MM.1S (cell line): ENCODE data around the gene GPATCH4.
A peak's percentile ranks its signal among the peaks of the same experiment; 100 is the strongest.

Experiments
- EZH2 ChIP-seq: fragments of 300-600 bp; sonication (generic); optimal IDR thresholded peaks from 2 replicates; pipeline ENCODE3; 2017; ENCODE audit warnings: low read depth, mild to moderate bottlenecking, antibody characterized with exemption, low read length, mixed read lengths
- TF ChIP-seq, protein P1 (sequence below): fragments of 300-600 bp; sonication (generic); IDR thresholded peaks from 2 replicates; pipeline ENCODE4 v1.5.1; 2016; ENCODE audit warnings: antibody characterized with exemption, low read length, mixed read lengths

DNA sequence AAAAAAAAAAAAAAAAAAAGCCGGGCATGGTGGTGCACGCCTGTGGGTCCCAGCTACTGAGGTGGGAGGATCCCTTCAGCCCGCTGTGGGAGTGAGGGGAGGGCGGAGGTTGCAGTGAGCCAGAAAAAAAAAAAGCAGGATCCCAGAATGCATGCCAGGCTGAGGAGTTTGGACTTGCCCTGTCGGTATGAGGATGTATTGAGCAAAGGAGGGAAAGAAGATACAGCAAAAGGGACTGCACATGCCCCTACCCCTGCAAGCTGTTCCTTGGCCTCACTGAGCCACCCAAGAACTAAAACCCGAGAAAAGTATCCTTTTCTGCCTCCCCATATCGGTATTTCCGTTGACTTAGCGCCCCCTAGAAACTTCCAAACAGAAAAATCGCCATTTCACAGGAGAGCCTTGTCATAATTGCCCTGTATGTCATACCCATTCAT, 1.3 kb upstream of the GPATCH4 start:
- TF ChIP-seq, protein P1, sequence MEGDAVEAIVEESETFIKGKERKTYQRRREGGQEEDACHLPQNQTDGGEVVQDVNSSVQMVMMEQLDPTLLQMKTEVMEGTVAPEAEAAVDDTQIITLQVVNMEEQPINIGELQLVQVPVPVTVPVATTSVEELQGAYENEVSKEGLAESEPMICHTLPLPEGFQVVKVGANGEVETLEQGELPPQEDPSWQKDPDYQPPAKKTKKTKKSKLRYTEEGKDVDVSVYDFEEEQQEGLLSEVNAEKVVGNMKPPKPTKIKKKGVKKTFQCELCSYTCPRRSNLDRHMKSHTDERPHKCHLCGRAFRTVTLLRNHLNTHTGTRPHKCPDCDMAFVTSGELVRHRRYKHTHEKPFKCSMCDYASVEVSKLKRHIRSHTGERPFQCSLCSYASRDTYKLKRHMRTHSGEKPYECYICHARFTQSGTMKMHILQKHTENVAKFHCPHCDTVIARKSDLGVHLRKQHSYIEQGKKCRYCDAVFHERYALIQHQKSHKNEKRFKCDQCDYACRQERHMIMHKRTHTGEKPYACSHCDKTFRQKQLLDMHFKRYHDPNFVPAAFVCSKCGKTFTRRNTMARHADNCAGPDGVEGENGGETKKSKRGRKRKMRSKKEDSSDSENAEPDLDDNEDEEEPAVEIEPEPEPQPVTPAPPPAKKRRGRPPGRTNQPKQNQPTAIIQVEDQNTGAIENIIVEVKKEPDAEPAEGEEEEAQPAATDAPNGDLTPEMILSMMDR = peak; percentile 61
- TF ChIP-seq EZH2 = no peak
